ENCODE measurements around the gene TMEM41A. TPM values are rescaled to one million over a fixed set of nuclear protein-coding genes. Genes with fewer than 3 reads are reported as not detected.

TMEM41A gene
- total RNA-seq, 1 donor from 2014 or later: 31.6 TPM

DNA sequence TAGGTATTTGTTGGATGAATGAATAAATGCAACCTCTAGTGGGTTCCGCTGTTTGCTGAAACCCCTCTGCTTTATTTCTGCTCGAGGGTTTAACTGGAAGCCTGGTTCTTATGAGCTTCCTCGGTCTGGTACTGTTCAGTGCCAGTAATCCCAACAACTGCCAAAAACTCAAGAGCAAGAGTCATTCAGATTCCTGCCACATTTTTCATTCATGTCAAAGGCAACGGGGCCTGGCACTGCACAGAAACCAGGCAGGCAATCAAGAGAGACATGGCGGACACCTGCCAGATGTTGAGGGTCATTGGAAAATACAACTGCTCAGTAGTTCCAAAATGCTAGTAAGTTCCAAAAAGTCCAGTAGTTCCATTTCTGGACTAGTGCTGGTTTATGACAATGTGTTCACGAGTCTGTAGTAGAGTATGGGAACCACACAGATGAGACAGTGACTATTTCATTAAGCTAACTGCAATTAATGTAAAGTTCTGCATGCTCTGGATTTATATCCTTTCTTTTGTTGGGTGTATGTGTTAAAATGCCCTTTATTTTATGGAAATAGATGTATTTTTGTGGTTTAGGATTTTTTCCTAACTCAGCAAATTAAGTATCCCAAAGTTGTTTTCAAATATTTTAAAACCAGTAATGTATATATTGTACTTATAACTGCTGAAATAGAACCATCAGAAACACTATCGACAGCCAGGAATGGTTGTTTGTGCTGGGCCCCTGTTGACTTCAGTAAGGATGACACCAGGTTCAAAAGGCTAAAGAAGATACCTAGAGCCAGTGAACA, 22.7 kb upstream of the TMEM41A start:
- TF ChIP-seq, protein P1, sequence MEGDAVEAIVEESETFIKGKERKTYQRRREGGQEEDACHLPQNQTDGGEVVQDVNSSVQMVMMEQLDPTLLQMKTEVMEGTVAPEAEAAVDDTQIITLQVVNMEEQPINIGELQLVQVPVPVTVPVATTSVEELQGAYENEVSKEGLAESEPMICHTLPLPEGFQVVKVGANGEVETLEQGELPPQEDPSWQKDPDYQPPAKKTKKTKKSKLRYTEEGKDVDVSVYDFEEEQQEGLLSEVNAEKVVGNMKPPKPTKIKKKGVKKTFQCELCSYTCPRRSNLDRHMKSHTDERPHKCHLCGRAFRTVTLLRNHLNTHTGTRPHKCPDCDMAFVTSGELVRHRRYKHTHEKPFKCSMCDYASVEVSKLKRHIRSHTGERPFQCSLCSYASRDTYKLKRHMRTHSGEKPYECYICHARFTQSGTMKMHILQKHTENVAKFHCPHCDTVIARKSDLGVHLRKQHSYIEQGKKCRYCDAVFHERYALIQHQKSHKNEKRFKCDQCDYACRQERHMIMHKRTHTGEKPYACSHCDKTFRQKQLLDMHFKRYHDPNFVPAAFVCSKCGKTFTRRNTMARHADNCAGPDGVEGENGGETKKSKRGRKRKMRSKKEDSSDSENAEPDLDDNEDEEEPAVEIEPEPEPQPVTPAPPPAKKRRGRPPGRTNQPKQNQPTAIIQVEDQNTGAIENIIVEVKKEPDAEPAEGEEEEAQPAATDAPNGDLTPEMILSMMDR (IDR thresholded peaks at IDR 0.05): no peak
- peak; percentile 65 for ATAC-seq
- no peak overlapping the region for H3K27ac ChIP-seq

DNA sequence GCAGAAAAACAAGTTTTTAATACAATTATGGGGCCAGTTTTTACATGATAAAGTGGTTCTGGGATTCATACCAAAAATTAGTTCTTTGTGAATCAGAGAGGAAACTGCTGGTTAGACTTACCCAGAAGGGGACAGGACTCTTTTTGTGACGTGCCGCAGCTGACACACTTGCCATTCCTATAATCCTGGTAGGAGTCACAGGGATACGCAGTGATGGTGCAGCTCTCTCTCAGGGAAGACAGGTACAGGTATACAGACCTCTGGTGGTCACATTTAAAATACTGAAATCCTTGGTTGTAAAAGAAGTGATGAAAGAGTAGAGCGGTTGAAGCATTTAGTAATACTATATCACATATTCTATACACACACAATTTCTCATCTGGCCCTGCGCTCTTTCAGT, 20.2 kb upstream of the TMEM41A start:
- DNase-seq: no peak
- intact Hi-C loops (cut with DNase I): no loop called here
- Histone ChIP-seq H3K36me3 (peaks cover 8% of the 10 kb centered on the region), H3K27me3 (no peaks in the 10 kb centered on the region), H3K4me3 (no peak overlapping the region), H3K27ac (no peak overlapping the region), H3K9me3 (no peaks in the 10 kb centered on the region), H3K4me1 (no peaks in the 10 kb centered on the region)
- TF ChIP-seq, protein P1 (IDR thresholded peaks at IDR 0.05): no peak
- ATAC-seq: no peak

More for the DNA sequence above, 22.7 kb upstream of the TMEM41A start:
- no peak overlapping the region for H3K4me3 ChIP-seq
- no peaks in the 10 kb centered on the region for H3K4me1 ChIP-seq
- H3K36me3 ChIP-seq: peaks cover 9% of the 10 kb centered on the region
- DNase-seq: no peak
- intact Hi-C loops (cut with DNase I): no loop called here
- H3K27me3 ChIP-seq: no peaks in the 10 kb centered on the region
- no peaks in the 10 kb centered on the region for H3K9me3 ChIP-seq

DNA sequence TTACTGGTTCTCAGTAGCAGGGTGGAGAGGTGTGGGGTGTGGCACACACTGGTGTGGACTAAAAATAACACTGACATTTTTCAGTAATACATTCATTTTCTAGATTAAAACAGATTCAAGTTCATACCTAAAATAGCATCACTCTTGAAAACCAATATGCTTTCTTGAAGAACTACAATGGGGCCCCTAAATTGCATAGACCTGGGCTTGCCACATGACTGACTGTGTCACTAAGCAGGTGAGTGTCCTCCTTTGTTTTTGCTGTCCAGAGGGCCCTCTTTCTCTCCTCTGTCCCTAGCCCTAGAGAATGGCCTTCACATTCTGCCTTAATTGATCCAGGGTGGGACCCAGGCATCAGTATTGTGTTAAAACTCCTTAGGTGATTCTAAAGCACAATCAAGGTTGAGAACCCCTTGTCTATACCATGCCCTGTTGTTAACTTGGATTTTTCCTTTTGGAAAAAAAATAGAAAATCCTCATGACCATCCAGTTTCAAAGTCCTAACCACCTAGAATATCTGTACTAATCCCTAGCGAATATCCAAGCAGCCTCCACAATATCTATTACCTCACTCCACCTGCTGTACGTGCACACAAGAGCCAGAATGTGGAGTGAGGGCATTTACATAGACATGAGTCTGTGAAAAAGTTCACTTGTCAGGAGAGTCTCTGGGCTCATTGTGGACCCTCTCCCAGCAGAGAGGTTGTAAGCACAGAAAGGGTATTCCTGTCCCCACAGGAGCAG, 18.7 kb upstream of the TMEM41A start:
- Histone ChIP-seq H3K36me3 (peaks cover 7% of the 10 kb centered on the region), H3K9me3 (no peaks in the 10 kb centered on the region), H3K27ac (no peak overlapping the region), H3K4me1 (no peaks in the 10 kb centered on the region), H3K27me3 (no peaks in the 10 kb centered on the region), H3K4me3 (no peak overlapping the region)
- DNase-seq (no peak), ATAC-seq (no peak)
- intact Hi-C loops (cut with DNase I): no loop called here
- TF ChIP-seq, protein P1 (IDR thresholded peaks at IDR 0.05): no peak

DNA sequence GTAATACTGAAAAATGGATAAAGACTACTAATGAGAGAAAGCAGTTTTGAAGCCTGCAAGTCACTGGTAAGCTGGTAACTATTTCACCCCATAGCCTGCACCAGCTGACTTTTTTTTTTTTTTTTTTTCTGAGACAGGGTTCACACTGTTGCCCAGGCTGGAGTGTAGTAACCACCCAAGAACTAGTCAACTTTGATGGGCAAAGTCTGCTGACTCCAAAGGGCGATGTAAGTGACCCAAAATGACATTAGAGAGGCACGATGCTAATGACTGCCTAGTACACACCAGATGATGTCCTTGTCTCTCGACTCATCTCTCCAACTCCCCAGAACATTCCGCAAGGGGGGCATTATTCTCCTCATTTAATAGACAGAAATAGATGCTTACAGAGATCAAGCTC, 12.9 kb upstream of the TMEM41A start:
- Histone ChIP-seq H3K36me3 (peaks cover 26% of the 10 kb centered on the region), H3K4me1 (no peaks in the 10 kb centered on the region), H3K27me3 (no peaks in the 10 kb centered on the region), H3K9me3 (no peaks in the 10 kb centered on the region), H3K4me3 (no peak overlapping the region), H3K27ac (no peak overlapping the region)
- DNase-seq (no peak), ATAC-seq (no peak)
- intact Hi-C loops (cut with DNase I): no loop called here
- TF ChIP-seq, protein P1 (IDR thresholded peaks at IDR 0.05): no peak

DNA sequence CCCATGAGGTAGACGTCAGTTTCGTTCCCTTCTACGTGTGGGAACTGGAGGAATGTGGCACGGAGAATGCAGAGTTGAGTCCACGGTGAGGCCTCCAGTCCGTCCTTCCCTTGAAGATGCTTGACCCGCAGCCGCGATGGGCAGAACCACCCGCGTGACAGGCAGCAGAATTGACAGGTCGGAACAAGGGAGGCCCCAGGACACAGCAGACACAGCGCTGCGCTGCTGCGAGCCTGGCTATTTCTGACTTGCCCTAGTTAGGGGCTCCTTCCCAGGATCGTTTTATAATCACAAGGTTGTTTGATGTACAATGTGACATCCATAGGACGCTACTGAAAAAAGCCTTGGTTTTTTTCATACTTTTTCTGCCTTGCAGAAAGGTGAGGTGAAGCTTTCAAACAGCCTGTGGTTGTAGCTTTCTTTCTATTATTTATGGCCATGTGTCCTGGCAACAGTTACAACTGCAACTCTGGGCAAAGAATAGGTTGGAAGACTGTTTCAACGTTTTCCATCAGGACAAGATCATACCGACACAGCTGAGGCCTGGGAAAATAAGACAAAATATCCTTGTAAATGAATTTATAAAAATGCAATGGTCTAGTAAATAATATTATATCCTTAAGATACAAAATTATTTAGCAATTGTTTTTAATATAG, 9.6 kb upstream of the TMEM41A start:
- Histone ChIP-seq H3K9me3 (no peaks in the 10 kb centered on the region), H3K4me3 (no peak overlapping the region), H3K4me1 (no peaks in the 10 kb centered on the region), H3K27me3 (no peaks in the 10 kb centered on the region), H3K36me3 (peaks cover 26% of the 10 kb centered on the region), H3K27ac (no peak overlapping the region)
- DNase-seq (no peak), ATAC-seq (no peak)
- TF ChIP-seq, protein P1 (IDR thresholded peaks at IDR 0.05): no peak
- intact Hi-C loops (cut with DNase I): no loop called here
